Spinal cord (tissue), 10 donors: ENCODE data around the gene KCNJ1. TPM values are rescaled to one million over a fixed set of nuclear protein-coding genes. Genes with fewer than 3 reads are reported as not detected.

Experiments
- DNase-seq, 6 donors: peaks; one replicate each; pipeline versions ENCODE4 v3.0.0 to v3.0.0-alpha.2; 2013 to 2015; ENCODE audit warnings: low spot score in 6 of 6, low read depth in 4 of 6
- H3K27ac ChIP-seq: one replicate; pipeline ENCODE4 v1.5.1; 2013; ENCODE audit warnings: low read depth, low read length, control low read depth
- H3K27me3 ChIP-seq: one replicate; pipeline ENCODE4 v1.6.1; 2013; ENCODE audit warnings: low read length; ENCODE audit not compliant: control insufficient read depth, insufficient read depth
- H3K36me3 ChIP-seq: one replicate; pipeline ENCODE4 v1.6.1; 2013; ENCODE audit warnings: low read length; ENCODE audit not compliant: control insufficient read depth, insufficient read depth
- H3K4me1 ChIP-seq: one replicate; pipeline ENCODE4 v1.6.1; 2013; ENCODE audit warnings: low read length; ENCODE audit not compliant: control insufficient read depth, insufficient read depth
- H3K4me3 ChIP-seq: one replicate; pipeline ENCODE4 v1.5.1; 2013; ENCODE audit warnings: low read depth, low read length, control low read depth
- H3K9me3 ChIP-seq: one replicate; pipeline ENCODE4 v1.6.1; 2013; ENCODE audit warnings: low read length; ENCODE audit not compliant: control insufficient read depth, insufficient read depth
- WGBS: methylation state at CpG from one replicate; pipeline ENCODE4 v1.1.5; 2013; ENCODE audit warnings: missing lambda C conversion rate; ENCODE audit not compliant: insufficient coverage; 5-methylcytosine and 5-hydroxymethylcytosine counted together
- polyA plus RNA-seq, 2 donors: library from polyadenylated mRNA; unstranded; fragments of 120-200 nt; gene quantifications; one replicate each; pipeline ENCODE4 v1.2.1, GENCODE V29; 2013; ENCODE audit not compliant: insufficient read length in 2 of 2
- total RNA-seq, 2 donors: library from RNA; depleted of rRNA in 1 of 2; stranded (reverse); fragments of 120-200 nt in 1 of 2; fragments of >200 nt in 1 of 2; gene quantifications; one replicate each; pipeline versions ENCODE4 v1.2.3 to v1.2.4, GENCODE V29; 2013 to 2014
- donor health status: healthy.

Gene KCNJ1
- total and polyA plus RNA-seq, 4 donors: 0.06 to 0.50 (median 0.43) TPM; not detected in 1

GRCh38 chr11:128893578-128894285 lies 26.6 kb upstream of the KCNJ1 start:
- 80% methylated on average over 5 of the region's 9 CpGs for WGBS
- Histone ChIP-seq H3K36me3 (no peaks in the 10 kb centered on the region), H3K4me3 (no peak overlapping the region), H3K9me3 (no peaks in the 10 kb centered on the region), H3K27ac (no peak overlapping the region), H3K27me3 (peaks cover 13% of the 10 kb centered on the region), H3K4me1 (peaks cover 20% of the 10 kb centered on the region)
- no peak for DNase-seq

GRCh38 chr11:128892866-128893565 lies 25.9 kb upstream of the KCNJ1 start:
- WGBS: 78% methylated on average over 4 of the region's 4 CpGs
- peaks cover 20% of the 10 kb centered on the region for H3K4me1 ChIP-seq

GRCh38 chr11:128891913-128892398 lies 24.9 kb upstream of the KCNJ1 start:
- Histone ChIP-seq H3K27me3 (peaks cover 25% of the 10 kb centered on the region), H3K4me3 (no peak overlapping the region), H3K27ac (no peak overlapping the region), H3K4me1 (peaks cover 20% of the 10 kb centered on the region), H3K36me3 (no peaks in the 10 kb centered on the region), H3K9me3 (no peaks in the 10 kb centered on the region)
- WGBS: 57% methylated on average over 4 of the region's 6 CpGs
- no peak for DNase-seq

More at GRCh38 chr11:128892866-128893565, 25.9 kb upstream of the KCNJ1 start:
- Histone ChIP-seq H3K27me3 (peaks cover 18% of the 10 kb centered on the region), H3K27ac (no peak overlapping the region), H3K36me3 (no peaks in the 10 kb centered on the region), H3K9me3 (no peaks in the 10 kb centered on the region), H3K4me3 (no peak overlapping the region)
- DNase-seq: no peak

- H3K36me3 ChIP-seq: no peaks in the 10 kb centered on the region
- DNase-seq: peak in 3 of 6 donors; percentile 49 to 93 (median 86)
- WGBS: under 1% methylated on average over 70 of the region's 85 CpGs
- H3K4me3 ChIP-seq: peak within 1 kb of the TSS; percentile 53
- H3K9me3 ChIP-seq: no peaks in the 10 kb centered on the region
- H3K4me1 ChIP-seq: peaks cover 20% of the 10 kb centered on the region
- H3K27me3 ChIP-seq: peaks cover 25% of the 10 kb centered on the region
- no peak within 1 kb of the TSS for H3K27ac ChIP-seq
Measured at GRCh38 chr11:128890543-128891368, 23.7 kb upstream of the KCNJ1 start, which contains the start of gene KCNJ5. TSS of gene KCNJ5 (plus strand) at chr11:128891356. CDS start at chr11:128911274, 19,918 bp downstream.

GRCh38 chr11:128890216-128890542 lies 23.1 kb upstream of the KCNJ1 start:
- no peaks in the 10 kb centered on the region for H3K9me3 ChIP-seq
- no peak overlapping the region for H3K27ac ChIP-seq
- H3K4me3 ChIP-seq: peak overlapping the region; percentile 53
- H3K4me1 ChIP-seq: peaks cover 20% of the 10 kb centered on the region
- no peak for DNase-seq
- 0% methylated on average over 5 of the region's 9 CpGs for WGBS
- H3K27me3 ChIP-seq: peaks cover 25% of the 10 kb centered on the region
- H3K36me3 ChIP-seq: no peaks in the 10 kb centered on the region

GRCh38 chr11:128889657-128890213 lies 22.6 kb upstream of the KCNJ1 start:
- Histone ChIP-seq H3K4me3 (no peak overlapping the region), H3K27ac (no peak overlapping the region)

GRCh38 chr11:128888034-128888985 lies 21.2 kb upstream of the KCNJ1 start:
- H3K4me1 ChIP-seq: peaks cover 20% of the 10 kb centered on the region
- H3K36me3 ChIP-seq: no peaks in the 10 kb centered on the region
- H3K4me3 ChIP-seq: no peak overlapping the region
- no peak overlapping the region for H3K27ac ChIP-seq
- H3K9me3 ChIP-seq: no peaks in the 10 kb centered on the region
- H3K27me3 ChIP-seq: peaks cover 25% of the 10 kb centered on the region
- WGBS: 61% methylated on average over 13 of the region's 15 CpGs
- DNase-seq: no peak

More at GRCh38 chr11:128889657-128890213, 22.6 kb upstream of the KCNJ1 start:
- peaks cover 25% of the 10 kb centered on the region for H3K27me3 ChIP-seq
- DNase-seq: no peak
- no peaks in the 10 kb centered on the region for H3K9me3 ChIP-seq
- peaks cover 20% of the 10 kb centered on the region for H3K4me1 ChIP-seq
- no peaks in the 10 kb centered on the region for H3K36me3 ChIP-seq
- WGBS: 72% methylated on average over 6 of the region's 8 CpGs

- 45% methylated on average over 5 of the region's 5 CpGs for WGBS
- Histone ChIP-seq H3K4me1 (peaks cover 16% of the 10 kb centered on the region), H3K27me3 (peaks cover 25% of the 10 kb centered on the region), H3K27ac (no peak overlapping the region), H3K9me3 (no peaks in the 10 kb centered on the region), H3K4me3 (no peak overlapping the region), H3K36me3 (no peaks in the 10 kb centered on the region)
- peak in 1 of 6 donors; percentile 52 for DNase-seq
Measured at GRCh38 chr11:128886406-128887124, 19.5 kb upstream of the KCNJ1 start.
